Measurements from ENCODE around the gene FBLN2.

FBLN2 gene

DNA sequence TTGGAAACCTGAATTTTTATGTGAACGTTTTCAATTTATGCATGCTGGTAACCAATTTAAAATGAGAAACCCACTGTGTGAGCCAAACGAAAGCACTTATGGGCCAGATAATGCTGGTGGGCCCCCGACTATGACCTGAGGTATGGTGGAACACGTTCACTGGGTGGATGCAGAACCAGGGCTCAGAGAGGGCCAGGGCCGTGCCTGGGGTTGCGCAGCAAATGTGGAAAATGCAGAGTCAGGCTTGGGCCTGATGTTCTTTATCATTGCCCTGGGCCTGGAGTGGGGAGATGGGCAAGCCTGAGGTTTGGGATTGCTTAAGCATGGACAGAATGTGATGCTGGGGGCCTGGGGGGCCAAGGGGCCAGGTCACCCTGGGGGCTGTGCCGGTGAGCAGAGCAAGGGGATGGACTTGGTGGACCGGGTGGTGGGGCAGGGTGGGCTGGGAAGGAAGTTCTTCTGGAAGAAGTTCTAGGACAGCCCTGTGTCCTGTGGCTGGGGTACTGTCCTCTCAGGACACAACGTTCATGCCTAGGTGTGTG lies 17.9 kb downstream of the FBLN2 start:
- DNase-seq (ENCODE audit: low spot score) = no peak

GRCh38 chr3:13567684-13568514 lies 19.0 kb downstream of the FBLN2 start:
- no peak for DNase-seq (ENCODE audit: low spot score)

- no peak for DNase-seq (ENCODE audit: low spot score)
These were observed 19.6 kb downstream of the FBLN2 start for GRCh38 chr3:13568515-13569028.

DNA sequence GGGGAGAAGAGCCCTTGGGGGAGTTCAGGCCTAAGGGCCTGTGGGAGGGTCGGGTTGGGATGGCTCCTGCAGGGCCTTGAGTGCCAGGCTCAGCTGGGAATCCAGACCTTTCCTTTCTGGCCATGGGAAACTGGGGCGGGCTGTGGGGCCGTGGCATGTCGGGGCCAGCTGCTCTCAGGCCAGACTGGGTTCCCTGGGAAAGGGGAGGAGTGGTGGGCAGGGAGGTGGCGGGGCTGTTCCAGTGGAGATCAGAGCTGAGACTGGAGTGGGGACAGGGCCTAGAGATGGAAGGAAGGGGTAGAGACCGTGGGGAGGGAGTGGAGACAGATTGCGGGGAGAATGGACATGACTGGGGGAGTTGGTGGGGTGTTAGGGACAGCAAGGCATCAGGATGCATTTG lies 20.3 kb downstream of the FBLN2 start:
- no peak for DNase-seq (ENCODE audit: low spot score)

DNA sequence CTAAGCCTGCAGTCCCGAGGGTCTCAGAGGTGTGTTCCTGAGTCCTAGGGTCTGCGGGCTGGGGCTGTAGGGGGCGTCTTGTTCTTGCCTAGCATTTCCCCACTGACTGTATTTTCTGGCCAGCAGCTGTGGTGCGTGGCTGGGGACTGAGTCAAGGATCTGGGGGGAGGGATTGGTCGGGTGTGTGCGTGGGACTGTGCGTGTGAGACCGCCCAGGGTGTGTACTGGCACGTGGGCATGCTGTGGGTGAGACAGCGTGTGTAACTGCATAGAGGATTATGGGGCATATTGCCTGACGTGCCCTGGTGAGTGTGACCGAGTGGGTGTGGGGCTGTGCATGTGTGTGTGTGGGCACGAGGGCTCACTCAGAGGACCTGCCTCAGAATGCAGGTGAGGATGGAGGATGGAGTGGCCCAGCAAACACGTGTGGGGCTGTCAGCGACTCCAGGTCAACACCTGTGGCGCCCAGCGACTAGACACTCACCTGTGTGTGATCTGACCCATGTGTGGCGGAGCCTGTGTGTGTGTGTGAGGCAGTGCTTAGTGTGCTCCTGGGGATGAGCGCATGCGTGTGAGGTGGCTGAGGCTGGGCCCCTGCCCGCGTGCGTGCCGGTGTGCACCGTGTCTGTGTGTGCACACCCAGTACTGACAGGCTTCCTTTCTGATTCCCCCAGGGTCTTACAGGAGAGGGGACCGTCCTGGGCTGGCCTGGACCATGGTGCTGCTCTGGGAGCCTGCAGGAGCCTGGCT lies 20.9 kb downstream of the FBLN2 start:
- DNase-seq (ENCODE audit: low spot score) = no peak

GRCh38 chr3:13570391-13571194 lies 21.7 kb downstream of the FBLN2 start:
- no peak for DNase-seq (ENCODE audit: low spot score)

DNA sequence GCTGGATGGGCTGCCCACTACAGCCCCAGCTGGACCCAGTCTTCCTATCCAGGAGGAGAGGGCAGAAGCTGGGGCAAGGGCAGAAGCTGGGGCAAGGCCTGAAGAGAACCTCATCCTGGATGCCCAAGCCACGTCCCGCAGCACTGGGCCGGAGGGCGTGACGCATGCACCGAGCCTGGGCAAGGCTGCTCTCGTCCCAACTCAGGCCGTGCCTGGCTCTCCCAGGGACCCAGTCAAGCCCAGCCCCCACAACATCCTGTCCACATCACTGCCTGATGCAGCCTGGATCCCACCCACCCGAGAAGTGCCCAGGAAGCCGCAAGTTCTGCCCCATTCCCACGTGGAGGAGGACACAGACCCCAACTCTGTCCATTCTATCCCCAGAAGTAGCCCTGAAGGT lies 22.3 kb downstream of the FBLN2 start:
- DNase-seq (ENCODE audit: low spot score) = no peak

- DNase-seq (ENCODE audit: low spot score) = no peak
These were observed 23.2 kb downstream of the FBLN2 start for GRCh38 chr3:13571831-13572750.

DNA sequence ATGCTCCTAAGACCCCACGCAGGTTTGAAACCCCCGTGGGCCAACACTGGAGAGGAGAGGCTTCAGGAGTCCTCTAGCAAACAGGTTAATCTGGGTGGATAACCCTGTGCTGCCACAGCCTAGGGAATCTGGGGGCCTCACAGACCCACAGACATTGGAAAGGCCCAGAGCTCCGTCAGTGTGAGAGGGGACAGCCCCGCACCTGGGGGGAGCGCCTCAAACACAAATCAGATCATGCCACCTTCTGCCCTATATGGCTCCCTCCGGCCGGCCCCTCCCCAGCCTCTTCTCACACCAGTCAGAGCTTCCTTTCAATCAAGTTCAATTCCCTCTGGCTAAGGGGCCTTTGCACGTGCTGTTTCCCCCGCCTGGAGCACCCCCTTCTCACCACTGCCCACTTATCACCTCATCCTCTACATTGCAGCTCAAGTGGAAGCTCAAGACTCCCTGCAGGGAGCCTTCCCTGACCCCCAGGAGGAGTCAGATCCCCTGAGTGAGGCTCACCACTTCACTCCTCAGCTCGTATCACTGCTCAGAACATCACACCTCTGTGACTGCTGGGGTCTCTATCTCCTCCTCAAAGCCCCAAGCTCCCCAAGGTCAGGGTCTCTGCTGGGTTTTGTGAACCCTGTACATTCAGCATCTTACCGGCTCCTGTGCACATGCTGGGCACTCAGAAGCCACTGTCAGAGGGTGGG lies 24.1 kb downstream of the FBLN2 start:
- DNase-seq (ENCODE audit: low spot score) = no peak

DNA sequence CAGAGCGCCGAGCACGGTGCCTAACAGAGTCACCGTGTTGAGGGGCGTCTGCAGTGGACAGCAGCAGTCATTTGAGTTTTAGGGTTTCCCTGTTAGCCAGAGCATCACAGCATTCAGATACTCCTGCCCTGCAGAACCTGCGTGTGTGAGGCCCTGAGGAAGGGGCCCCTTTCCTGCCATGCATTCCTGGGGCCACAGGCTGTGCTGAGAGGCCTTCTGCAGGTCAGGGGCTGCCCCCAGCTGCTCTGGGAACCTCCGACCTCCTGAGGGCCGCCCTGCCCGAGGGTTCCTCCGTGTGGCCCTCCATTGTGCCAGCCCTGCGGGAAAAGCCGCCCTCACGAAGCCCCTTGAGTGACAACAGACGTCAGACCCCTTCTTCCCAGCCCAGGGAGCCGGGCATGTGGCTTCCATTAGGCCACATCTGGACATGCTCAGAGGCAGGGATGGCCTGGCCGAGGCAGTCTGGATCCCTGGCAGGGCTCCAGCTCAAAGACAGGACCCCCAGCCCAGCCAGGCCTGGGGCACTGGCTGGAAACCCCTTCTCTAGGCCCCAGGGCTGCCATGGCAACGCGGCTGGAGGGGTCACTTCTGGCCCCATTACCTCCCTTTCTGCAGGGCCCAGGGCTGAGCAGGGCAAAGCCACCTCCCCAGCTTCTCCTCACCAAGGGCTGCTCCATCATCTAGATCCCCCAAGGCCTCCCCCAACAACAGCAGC lies 25.3 kb downstream of the FBLN2 start:
- DNase-seq (ENCODE audit: low spot score) = peak; percentile 91

- DNase-seq (ENCODE audit: low spot score) = peak; percentile 60
These were observed 26.0 kb downstream of the FBLN2 start for GRCh38 chr3:13574798-13575451.

DNA sequence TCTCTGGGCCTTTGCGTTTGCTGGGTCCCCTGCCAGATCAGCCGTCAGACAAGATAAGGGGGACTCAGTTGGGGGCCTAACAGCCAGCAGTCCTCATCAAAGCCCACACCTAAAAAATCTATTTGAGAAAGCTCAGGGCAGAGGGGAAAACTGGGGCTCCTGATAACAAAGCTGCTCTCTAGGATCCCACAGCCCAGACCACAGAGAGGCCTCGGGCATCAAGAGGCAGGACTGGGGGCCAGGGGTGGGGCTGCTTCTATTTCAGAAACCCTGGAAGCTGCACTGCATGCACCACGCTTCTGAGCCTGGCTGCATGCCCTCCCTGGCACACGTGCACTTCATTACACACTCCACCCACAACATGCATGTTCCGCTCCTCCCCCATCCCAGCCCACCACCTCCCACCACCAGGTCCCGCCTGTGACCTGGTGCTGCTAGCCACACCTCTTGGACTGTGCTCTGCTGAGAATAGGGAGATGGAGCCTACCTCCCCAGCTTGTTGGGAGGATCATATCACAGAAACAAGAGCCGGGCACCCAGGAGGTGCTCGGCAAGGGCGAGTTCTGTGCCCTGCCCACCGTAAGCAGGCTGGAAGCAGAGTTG lies 26.6 kb downstream of the FBLN2 start:
- DNase-seq (ENCODE audit: low spot score) = peak; percentile 70

DNA sequence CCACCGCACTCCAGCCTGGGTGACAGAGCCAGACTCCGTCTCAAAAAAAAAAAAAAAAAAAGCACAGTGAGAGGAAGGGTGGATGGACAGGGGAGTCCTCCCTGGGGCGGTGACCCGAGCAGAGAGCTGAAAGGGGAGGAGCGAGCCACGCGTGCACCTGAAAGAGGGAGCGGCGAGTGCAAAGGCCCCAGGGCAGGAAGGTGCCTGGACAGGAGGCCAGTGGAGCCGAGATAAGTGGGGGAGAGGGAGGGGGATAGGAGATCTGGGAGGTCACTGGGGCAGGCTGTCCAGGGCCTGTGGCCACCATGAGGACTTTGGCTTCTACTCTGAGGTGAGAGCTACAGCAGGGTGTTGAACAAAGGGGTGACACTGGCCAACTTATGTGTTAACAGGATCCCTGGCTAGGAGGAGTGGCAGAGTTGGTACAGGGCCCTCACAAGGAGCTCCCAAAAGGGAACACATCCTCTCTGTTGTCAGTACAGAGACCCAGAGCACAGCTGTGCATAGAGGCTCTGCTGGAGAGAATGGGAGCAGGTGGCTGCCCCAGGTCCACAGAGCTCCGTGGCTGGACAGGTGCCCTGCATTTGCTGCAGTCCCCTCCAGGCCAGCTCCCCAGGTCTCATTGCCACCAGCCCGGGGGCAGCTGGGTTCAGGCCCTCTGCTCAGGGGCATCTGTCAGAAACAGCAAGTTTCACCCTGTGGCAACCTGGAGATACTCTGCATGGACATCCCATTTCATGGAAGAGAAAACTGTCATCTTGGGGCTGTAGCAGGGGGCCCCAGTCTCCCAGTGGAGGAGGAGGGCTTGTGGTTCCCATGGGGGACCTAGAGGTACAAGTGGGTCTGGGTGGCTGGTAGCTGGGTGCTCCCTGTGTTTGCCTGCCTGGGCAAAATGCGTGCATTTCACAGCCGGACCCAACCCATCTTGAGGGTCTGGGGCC lies 28.5 kb downstream of the FBLN2 start:
- DNase-seq (ENCODE audit: low spot score) = no peak

GRCh38 chr3:13578251-13578650 lies 29.3 kb downstream of the FBLN2 start:
- DNase-seq (ENCODE audit: low spot score) = no peak

DNA sequence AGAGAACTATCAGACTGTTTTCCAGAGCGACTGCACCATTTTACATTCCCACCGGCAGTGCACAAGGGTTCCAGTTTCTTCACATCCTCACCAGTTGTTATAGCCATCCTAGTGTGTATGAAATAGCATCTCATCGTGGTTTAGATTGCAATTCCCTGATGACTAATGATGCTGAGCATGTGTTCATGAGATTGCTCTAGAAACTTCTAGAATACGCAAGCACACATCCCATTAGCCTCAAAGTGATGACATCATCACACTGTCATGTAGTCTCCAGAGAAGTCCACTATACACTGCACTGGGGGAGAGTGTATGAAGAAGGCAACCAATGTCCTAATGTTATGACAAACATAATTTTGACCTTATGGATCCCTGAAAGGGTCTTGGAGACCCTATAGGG lies 30.1 kb downstream of the FBLN2 start:
- no peak for DNase-seq (ENCODE audit: low spot score)

- no peak for DNase-seq (ENCODE audit: low spot score)
These were observed 31.5 kb downstream of the FBLN2 start for GRCh38 chr3:13580256-13581023.
